Activated naive CD4-positive, alpha-beta T cell treated with anti-CD3 and anti-CD28 coated beads for 36 hours (primary cell): ENCODE measurements around the gene C16orf89. TPM values are rescaled to one million over a fixed set of nuclear protein-coding genes. Genes with fewer than 3 reads are reported as not detected.
"Not testable (repeated sequence)": the region's sequence is repeated elsewhere in the genome, so short reads cannot be mapped to it uniquely, and the experiment has no call there.

Experiments
- CTCF ChIA-PET: fragments of 350-600 bp; sonication (Branson Sonifier 250); formaldehyde crosslinking; loops from one replicate; lab custom pipeline; 2021; ENCODE audit warnings: antibody characterized with exemption; lab: Charles Lee
- DNase-seq: peaks from one replicate; pipeline ENCODE4 v3.0.0-alpha.2; 2020
- H3K27ac Mint-ChIP-seq: one replicate; pipeline ENCODE4 v1.8.0; 2021; ENCODE audit warnings: mild to moderate bottlenecking, mixed read lengths
- H3K27me3 Mint-ChIP-seq: one replicate; pipeline ENCODE4 v1.8.0; 2021; ENCODE audit warnings: low read depth, mixed read lengths
- H3K36me3 Mint-ChIP-seq: one replicate; pipeline ENCODE4 v1.8.0; 2021; ENCODE audit warnings: low read depth, mixed read lengths
- H3K4me1 Mint-ChIP-seq: one replicate; pipeline ENCODE4 v1.8.0; 2021; ENCODE audit warnings: low read depth, mixed read lengths
- H3K4me3 Mint-ChIP-seq: one replicate; pipeline ENCODE4 v1.8.0; 2021; ENCODE audit warnings: mild to moderate bottlenecking, moderate library complexity, mixed read lengths
- H3K9me3 Mint-ChIP-seq: one replicate; pipeline ENCODE4 v1.8.0; 2021; ENCODE audit warnings: mixed read lengths
- intact Hi-C: fragments of 100-400 bp; cut with micrococcal nuclease; formaldehyde crosslinking; loops from one replicate; pipeline ENCODE4 v1.15.1; 2023
- total RNA-seq, 2 experiments: library from RNA; stranded (reverse); gene quantifications; one replicate each; pipeline ENCODE4 v1.2.3, GENCODE V29; 2021

C16orf89 gene
- total RNA-seq, 2 experiments from 2014 or later, result not detected

DNA sequence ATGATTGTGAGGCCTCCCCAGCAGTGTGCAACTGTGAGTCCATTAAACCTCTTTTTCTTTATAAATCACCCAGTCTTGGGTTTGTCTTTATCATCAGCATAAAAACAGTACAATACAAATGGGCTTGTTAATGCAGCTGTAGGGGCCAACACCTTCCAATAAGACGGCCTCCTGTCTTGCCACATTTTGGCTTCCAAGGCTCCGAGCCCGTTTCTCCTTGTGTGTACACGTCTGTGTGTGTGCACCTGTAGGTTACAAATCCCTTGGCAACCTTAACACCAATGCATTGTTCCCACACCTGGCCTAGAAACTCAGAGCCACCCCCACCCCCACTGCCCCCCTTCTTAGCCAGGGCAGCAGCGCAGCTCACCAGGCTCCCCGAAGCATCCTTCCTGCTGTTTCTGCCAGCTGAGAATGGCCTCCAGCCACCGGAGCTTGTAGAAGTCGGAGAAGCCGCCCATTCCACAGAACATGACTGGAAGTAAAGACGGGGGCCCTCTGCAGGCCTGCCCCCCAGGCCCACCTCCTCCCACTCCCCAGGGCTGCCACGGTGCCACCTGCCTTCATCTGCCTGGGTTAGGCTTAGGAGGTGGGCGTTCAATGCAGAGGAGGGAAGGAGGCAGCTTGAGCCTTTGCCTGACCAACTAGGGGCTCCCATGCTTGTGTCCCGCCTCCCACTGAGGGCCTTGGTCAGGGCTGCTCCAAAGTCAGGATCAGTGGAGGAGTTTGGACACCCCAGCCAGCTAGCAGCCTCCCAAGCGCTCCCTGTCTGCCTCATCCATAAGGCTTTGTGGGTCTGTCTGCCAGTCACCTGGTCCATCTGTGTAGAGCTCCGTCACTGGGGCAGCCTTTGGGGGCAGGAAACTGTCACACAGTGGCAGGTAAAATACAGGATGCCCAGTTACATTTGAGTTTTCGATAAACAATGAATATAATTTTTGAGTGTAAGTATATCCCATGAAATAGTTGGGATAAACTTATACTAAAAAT lies 10.6 kb downstream of the C16orf89 start:
- H3K4me3 Mint-ChIP-seq, result no peak overlapping the region
- no peak overlapping the region for H3K27ac Mint-ChIP-seq
- H3K27me3 Mint-ChIP-seq, result no peaks in the 10 kb centered on the region
- CTCF ChIA-PET, result interaction anchor here (1.1 to 1.2 kb wide), 2 partner anchors 31 to 38 kb away, joined by 3 to 4 read pairs; no protein-coding TSS in a partner anchor
- intact Hi-C loops, result no loop called here
- H3K4me1 Mint-ChIP-seq, result peaks cover 2% of the 10 kb centered on the region
- no peaks in the 10 kb centered on the region for H3K36me3 Mint-ChIP-seq
- peaks cover 4% of the 10 kb centered on the region for H3K9me3 Mint-ChIP-seq
- DNase-seq, result no peak

DNA sequence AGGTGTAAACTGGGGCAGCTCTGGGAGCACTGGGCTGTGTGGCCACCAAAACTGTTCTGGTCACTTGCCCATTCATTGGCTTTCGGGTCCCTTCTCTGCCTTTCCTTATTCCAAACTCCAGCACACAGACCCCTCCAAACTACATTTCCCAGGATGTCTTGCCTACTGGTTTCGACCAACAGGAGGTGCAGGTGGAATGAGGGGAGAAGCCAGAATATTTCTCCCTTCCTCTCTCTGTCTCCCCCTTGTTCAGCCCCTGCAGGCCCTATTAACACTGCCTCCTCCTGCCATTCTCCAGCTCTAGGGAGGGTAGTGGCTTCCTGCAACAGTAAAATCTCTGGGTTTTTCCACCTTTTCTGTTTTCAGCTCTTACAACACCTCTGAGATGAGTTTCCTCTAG lies 18.8 kb downstream of the C16orf89 start:
- Mint-ChIP-seq H3K27ac (no peak overlapping the region), H3K4me1 (no peaks in the 10 kb centered on the region), H3K9me3 (peaks cover 10% of the 10 kb centered on the region), H3K27me3 (no peaks in the 10 kb centered on the region), H3K36me3 (no peaks in the 10 kb centered on the region), H3K4me3 (no peak overlapping the region)
- CTCF ChIA-PET, result no interaction called here
- no peak for DNase-seq
- intact Hi-C loops, result no loop called here

DNA sequence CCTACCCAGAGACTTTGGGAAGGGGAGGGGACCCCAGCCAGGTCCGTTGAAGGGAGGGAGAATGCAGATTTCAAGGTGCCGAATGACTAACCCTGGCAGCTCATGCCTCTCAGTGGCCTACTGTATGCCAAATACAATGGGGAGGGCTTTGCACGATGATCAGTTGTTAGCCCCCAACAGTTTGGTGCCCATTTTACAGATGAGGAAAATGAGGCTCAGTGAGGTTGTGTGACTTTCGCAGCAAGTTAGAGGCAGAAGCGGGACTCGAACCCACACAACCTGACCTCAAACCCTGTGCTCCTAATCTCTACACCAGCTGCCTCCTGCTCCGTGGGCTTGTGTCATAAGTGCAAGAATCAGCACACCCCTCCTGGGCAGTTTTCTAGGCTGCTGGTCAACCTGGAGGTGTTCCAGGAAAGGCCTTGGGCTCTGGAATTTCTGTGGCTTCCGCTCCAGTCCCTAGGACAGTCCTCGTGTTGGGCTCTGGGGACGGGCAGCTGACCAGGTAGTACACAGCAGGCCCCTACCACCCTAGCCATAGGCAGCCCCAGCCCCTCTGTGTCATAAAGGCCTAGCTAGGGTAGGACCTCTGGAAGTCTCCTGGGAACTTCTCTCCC lies 20.1 kb downstream of the C16orf89 start:
- no peaks in the 10 kb centered on the region for H3K4me1 Mint-ChIP-seq
- CTCF ChIA-PET, result no interaction called here
- H3K27me3 Mint-ChIP-seq, result no peaks in the 10 kb centered on the region
- intact Hi-C loops, result no loop called here
- no peak for DNase-seq
- no peak overlapping the region for H3K4me3 Mint-ChIP-seq
- peaks cover 10% of the 10 kb centered on the region for H3K9me3 Mint-ChIP-seq
- no peaks in the 10 kb centered on the region for H3K36me3 Mint-ChIP-seq
- no peak overlapping the region for H3K27ac Mint-ChIP-seq

DNA sequence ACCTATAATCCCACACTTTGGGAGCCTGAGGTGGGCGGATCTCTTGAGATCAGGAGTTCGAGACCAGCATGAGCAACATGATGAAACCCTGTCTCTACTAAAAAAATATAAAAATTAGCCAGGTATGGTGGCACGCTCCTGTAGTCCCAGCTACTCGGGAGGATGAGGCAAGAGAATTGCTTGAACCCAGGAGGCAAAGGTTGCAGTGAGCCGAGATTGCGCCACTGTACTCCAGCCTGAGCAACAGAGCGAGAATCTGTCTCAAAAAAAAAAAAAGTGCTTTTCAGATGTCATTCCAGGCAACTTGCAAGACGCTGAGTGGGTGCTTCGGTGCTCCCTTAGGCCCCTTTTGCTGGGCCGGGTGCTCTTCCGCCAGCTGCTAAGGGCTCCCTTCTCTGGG lies 21.2 kb downstream of the C16orf89 start:
- H3K4me3 Mint-ChIP-seq, H3K9me3 Mint-ChIP-seq, H3K27me3 Mint-ChIP-seq, H3K36me3 Mint-ChIP-seq, CTCF ChIA-PET, DNase-seq, H3K4me1 Mint-ChIP-seq, intact Hi-C loops, H3K27ac Mint-ChIP-seq: not testable (repeated sequence)

DNA sequence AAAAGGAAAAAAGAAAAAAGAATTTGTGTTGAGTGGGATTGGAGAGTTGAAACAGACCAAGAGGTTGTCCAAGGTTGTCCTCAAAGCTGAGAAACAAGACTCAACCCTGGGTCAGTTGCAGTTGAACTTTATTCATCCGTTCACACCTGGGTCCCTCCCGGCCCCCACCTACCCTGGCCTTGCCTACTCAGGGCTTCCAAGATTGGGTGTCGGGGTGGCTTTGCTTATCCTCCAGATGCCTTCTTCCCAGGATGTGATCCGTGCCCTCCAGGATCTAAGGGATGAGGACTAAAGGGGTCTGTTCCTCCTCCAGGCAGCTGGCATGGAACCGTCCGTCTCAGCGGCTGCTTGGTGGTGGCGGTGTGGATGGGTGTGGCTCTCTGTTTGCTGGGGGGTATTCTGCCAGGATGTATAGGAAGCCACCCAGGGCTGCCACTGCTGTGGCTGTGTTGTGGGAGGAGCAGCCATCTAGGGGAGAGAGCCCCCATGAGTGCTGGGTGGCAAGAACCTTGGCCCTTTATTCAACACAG lies 21.7 kb downstream of the C16orf89 start:
- Mint-ChIP-seq H3K4me1 (no peaks in the 10 kb centered on the region), H3K36me3 (no peaks in the 10 kb centered on the region), H3K27me3 (no peaks in the 10 kb centered on the region), H3K27ac (no peak overlapping the region), H3K4me3 (no peak overlapping the region), H3K9me3 (no peaks in the 10 kb centered on the region)
- CTCF ChIA-PET, result no interaction called here
- intact Hi-C loops, result no loop called here
- no peak for DNase-seq

DNA sequence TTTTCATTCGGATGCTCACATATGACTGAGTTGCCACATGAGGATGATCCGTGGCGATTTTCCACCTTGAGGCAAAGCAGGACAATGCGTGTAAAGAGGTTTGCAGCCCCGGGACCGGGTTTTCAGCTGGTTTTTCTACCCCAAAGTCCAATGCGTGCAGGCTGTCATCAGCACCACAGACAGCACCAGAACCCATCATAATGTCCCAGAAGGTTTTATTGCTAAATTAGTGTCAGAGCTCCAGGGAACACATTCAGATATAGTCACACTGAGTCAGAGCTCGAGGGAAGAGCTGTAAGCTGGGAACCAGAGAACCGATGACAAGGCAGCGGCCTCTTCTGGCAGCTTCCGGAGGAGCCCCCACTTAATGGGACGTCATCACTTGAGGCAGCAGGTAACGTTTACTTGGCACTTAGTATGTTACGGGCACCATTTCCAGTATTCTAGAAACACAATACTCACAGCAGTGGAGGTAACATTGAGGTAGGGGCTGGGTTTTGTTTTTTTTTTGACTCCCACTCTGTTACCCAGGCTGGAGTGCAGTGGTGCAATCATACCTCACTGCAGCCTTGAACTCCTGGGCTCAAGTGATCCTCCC lies 23.1 kb downstream of the C16orf89 start:
- no peak for DNase-seq
- no peaks in the 10 kb centered on the region for H3K9me3 Mint-ChIP-seq
- no peak overlapping the region for H3K27ac Mint-ChIP-seq
- CTCF ChIA-PET, result no interaction called here
- H3K4me1 Mint-ChIP-seq, result no peaks in the 10 kb centered on the region
- no peaks in the 10 kb centered on the region for H3K36me3 Mint-ChIP-seq
- H3K27me3 Mint-ChIP-seq, result no peaks in the 10 kb centered on the region
- H3K4me3 Mint-ChIP-seq, result no peak overlapping the region
- intact Hi-C loops, result no loop called here

DNA sequence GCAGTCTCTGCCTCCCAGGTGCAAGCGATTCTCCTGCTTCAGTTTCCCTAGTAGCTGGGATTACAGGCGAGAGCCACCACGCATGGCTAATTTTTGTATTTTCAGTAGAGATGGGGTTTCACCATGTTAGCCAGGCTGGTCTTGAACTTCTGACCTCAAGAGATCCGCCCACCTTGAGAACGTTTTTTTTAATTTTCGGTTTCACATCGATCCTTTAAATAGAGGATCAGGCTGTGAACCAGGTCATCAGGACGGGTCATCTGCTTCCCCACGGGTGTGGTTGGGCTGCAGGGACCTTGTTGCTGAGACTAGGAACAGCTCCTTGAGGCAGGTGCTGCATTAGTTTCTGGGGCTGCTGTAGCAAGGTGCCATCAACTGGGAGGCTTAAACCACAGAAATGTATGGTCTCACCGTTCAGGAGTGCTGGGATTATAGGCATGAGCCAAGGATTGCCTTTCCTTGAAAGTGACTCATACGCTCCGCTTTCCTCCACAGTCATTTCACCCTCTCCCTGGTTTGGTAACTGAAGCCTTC lies 24.1 kb downstream of the C16orf89 start:
- CTCF ChIA-PET, result interaction anchor here (0.6 kb wide), 1 partner anchor 21 kb away, joined by 3 read pairs; no protein-coding TSS in a partner anchor
- H3K9me3 Mint-ChIP-seq, result no peaks in the 10 kb centered on the region
- H3K4me1 Mint-ChIP-seq, result no peaks in the 10 kb centered on the region
- intact Hi-C loops, result no loop called here
- DNase-seq, result no peak
- no peak overlapping the region for H3K4me3 Mint-ChIP-seq
- no peaks in the 10 kb centered on the region for H3K36me3 Mint-ChIP-seq
- H3K27ac Mint-ChIP-seq, result no peak overlapping the region
- no peaks in the 10 kb centered on the region for H3K27me3 Mint-ChIP-seq

DNA sequence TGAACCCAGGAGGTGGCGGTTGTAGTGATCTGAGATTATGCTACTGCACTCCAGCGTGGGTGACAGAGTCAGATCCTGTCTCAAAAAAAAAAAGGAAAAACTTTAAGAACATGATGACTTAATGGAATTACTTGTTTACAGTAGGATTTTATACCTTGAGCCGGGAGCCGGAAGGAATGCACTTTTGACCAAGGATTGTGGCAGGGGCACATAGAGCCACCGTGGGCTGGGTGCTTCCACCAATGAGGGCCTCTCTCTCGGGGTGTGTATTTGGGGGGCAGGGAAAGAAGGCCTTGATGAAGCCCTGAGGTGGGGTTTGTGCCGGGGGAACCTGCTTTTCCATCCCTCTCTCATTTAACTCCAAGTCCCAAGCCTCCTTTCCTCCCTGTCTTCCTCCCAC lies 25.3 kb downstream of the C16orf89 start:
- no peak for DNase-seq
- Mint-ChIP-seq H3K4me3 (no peak overlapping the region), H3K4me1 (no peaks in the 10 kb centered on the region), H3K9me3 (no peaks in the 10 kb centered on the region), H3K27ac (no peak overlapping the region), H3K36me3 (no peaks in the 10 kb centered on the region), H3K27me3 (no peaks in the 10 kb centered on the region)
- intact Hi-C loops, result no loop called here
- CTCF ChIA-PET, result interaction anchor here (0.6 kb wide), 1 partner anchor 22 kb away, joined by 3 read pairs; no protein-coding TSS in a partner anchor

DNA sequence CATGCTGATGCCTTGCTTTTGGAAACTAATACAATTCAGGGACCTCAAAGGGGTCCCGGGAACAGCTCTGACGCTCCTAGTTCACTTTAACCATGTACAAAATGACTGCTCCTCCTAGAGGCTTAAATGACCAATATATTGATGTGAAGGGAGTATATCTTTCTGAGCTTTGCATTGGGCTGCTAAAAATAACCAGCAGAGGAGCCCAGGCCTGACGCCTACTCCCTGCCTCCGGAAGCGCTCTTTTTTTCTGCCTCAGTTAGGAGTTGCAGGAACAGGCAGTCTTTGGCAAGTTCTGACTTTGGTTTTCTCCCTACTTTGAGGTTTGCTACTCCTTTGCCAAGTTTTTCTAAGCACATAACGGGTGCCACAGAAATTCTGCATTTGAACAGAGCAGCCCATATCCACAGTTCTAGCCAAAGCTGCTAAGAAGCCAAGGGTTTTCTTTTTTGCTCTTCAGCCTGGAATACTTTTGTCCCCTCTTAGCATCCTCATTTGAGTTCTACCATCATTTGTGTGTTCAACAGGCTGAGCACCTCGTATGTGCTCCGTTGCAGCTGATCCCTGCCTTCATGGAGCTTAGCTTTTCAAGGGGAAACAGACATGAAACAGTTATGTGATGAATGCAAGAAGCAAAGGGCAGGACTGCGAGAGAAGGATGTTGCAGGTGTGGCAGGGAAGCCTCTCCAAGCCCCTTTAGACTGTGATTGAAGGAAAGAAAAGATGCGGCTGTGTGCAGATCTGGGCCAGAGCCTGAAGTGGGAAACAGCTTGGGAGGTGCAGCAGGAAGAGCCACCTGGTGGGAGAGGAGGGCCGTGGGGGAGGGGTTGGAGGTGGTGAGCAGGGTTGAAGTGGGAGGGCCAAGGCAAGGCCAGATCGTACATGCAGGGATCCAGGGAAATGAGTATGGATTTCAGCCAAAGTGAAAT lies 29.3 kb downstream of the C16orf89 start:
- CTCF ChIA-PET, result no interaction called here
- DNase-seq, result no peak
- H3K4me3 Mint-ChIP-seq, result no peak overlapping the region
- H3K4me1 Mint-ChIP-seq, result peaks cover 16% of the 10 kb centered on the region
- H3K9me3 Mint-ChIP-seq, result no peaks in the 10 kb centered on the region
- H3K27me3 Mint-ChIP-seq, result no peaks in the 10 kb centered on the region
- H3K27ac Mint-ChIP-seq, result no peak overlapping the region
- H3K36me3 Mint-ChIP-seq, result no peaks in the 10 kb centered on the region
- intact Hi-C loops, result no loop called here

DNA sequence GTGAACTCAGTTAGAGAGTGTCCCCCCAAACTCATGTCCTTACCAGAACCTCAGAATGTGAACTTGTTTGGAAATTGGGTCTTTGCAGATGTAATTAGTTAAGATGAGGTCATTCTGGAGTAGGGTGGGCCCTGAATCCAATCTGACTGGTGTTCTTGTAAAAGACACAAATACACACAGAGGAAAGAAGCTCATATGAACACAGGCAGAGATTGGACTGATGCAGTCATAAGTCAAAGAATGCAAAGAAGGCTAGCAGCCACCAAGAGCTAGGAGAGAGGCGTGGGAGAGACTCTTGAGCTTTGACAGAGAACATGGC lies 29.9 kb downstream of the C16orf89 start:
- no peak for DNase-seq
- Mint-ChIP-seq H3K9me3 (no peaks in the 10 kb centered on the region), H3K4me3 (no peak overlapping the region), H3K4me1 (peaks cover 16% of the 10 kb centered on the region), H3K36me3 (no peaks in the 10 kb centered on the region), H3K27me3 (no peaks in the 10 kb centered on the region), H3K27ac (no peak overlapping the region)
- CTCF ChIA-PET, result no interaction called here
- intact Hi-C loops, result no loop called here

DNA sequence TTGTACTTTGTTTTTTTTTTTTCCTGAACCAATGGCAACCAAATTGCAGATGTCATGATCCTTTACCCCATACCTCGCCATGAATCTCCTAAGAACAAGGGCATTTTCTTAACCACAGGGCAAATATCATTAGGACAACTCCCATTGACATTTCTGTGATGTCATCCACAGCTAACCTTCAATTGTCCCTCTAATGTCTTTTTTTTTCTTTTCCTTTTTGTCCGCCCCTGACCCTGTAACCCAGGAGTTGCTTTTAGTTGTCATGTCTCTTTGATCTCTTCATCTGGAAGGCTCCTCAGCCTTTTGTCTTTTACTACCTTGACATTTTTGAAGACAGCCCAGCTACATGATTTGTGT lies 31.6 kb downstream of the C16orf89 start:
- CTCF ChIA-PET, result interaction anchor here (0.9 to 1.1 kb wide), 2 partner anchors 24 to 50 kb away, joined by 3 to 4 read pairs; no protein-coding TSS in a partner anchor
- no peaks in the 10 kb centered on the region for H3K9me3 Mint-ChIP-seq
- H3K4me1 Mint-ChIP-seq, result peaks cover 16% of the 10 kb centered on the region
- H3K4me3 Mint-ChIP-seq, result peak overlapping the region; percentile 84
- no peaks in the 10 kb centered on the region for H3K36me3 Mint-ChIP-seq
- peak overlapping the region; percentile 61 for H3K27ac Mint-ChIP-seq
- intact Hi-C loops, result loop anchor here (5.0 kb wide), 2 partner anchors 38 to 187 kb away; partner anchors contain the start of genes ALG1, GLYR1 and UBN1
- no peak for DNase-seq
- no peaks in the 10 kb centered on the region for H3K27me3 Mint-ChIP-seq
